IPS DF 19.7 (cell line): ENCODE results near the gene ZNF335.
"Not testable (repeated sequence)": the region's sequence is repeated elsewhere in the genome, so short reads cannot be mapped to it uniquely, and the experiment has no call there.

Experiments used
- DNase-seq: peaks from one replicate; pipeline ENCODE4 v3.0.0-alpha.2; 2013; ENCODE audit warnings: low read depth, low spot score

Gene ZNF335

DNA sequence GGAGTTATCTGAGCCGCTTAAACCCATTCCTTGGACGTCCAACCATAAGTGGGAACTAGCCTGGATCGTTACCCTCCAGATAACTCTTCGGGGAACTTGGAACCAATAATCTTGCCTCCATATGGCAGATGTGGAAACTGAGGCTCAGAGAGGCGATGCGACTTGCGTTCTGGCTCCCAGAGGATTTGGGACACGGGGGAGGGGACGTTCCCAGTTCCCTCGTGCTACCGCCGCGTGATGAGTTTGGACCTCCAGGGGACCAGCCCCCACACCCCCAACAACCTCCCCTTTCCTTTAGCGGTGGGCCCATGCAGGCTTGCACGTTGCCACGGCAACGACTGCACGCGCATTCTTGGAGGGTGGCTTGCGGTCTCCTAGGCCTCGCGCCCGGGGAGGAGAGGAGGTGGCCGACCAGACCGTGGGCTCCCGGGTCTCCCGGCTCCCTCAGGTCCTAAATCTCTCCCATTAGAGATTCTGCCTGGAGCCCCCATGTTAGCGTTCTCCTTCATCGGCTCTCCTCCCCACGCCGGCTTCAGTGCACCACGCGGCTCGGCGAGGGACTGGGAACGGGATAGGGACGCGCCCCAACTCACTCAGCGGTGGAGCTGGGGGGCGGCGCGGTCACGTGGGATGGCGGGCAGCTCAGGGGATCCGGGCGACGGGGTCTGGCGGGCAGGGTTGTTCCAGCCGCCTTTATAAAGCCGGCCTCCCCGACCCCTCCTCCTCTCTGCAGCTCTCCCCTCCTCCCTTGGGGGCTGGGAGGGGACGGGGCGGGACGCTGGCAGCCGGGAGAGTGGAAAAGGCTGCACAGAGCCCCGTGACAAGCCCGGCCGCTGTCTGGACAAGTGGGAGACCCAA is 60.3 kb downstream of the ZNF335 start, which contains the start of gene PLTP:
TSS of gene PLTP (minus strand) at position 670 of the 858 bp plus-strand sequence. CDS start 703 bp downstream, outside the sequence.
- no peak for DNase-seq

DNA sequence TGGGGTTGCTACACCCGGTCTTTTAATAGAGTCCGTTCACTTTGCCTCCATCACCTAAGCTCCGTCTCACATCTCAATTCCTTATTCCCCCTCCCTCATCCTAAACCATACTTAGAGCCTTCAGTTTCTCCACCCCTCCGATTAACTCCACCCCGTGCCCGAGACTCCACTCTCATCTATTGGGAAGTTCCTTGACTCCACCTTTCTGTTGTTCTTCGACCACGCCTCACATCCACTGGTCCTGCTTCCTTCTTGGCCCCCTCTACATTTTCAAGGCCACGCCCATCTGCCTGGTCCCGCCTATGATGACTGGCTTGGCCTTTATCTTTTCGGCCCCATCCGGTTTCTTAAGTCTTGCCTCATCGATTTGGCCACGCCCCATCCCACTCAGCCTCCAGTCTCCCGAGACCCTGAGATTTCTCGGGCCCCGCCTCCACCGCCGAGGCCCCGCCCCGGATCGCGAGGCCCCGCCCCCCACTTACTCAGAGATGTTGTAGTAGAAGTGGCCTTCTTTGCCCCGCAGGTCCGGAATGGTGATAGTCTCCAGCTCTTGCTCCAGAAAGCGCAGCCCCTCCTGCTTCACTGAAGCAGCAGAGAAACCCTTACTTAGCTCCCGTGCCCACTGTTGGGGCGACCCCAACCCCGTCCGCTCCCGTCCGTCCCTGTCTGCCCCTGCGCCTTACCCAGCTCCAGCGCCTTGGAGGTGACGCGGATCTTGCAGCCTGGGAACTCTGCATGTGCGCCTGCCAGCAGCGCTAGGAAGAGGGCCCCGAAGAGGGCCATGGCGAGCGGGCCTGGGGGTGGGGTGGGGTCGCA is 61.1 kb downstream of the ZNF335 start:
- peak; percentile 100 for DNase-seq

DNA sequence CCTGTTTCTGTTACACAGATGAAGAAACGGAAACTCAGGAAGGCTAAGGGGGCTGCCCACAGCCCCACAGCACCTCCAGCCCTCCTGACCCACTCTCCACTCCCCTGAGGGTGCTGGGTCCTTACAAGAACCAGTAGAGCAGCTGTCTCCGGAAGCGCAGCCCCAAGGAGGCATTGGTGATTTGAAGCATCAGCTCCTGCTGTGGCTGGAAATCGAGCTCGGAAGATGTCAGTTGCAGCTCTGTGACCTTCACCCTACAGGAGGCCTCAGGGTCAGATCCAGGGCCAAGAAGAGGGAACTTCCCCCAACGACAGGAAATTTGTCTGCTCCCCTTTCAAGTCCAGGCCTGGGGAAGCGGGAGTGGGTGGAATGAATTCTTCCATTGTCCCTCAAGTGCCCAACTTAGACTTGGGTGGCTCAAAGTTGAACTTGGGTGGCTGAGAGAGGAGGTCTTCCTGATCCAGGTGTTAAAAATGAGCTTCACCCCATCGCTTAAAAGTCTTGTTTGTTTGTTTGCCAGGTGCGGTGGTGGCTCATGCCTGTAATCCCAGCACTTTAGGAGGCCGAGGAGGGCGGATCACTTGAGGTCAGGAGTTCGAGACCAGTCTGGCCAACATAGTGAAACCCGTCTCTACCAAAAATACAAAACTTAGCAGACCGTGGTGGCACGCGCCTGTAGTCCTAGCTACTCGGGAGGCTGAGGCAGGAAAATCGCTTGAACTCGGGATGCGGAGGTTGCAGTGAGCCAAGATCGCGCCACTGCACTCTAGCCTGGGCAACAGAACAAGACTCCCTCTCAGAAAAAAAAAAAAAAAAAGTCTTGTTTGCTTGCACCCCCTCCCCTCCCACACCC is 62.0 kb downstream of the ZNF335 start:
- no peak for DNase-seq

DNA sequence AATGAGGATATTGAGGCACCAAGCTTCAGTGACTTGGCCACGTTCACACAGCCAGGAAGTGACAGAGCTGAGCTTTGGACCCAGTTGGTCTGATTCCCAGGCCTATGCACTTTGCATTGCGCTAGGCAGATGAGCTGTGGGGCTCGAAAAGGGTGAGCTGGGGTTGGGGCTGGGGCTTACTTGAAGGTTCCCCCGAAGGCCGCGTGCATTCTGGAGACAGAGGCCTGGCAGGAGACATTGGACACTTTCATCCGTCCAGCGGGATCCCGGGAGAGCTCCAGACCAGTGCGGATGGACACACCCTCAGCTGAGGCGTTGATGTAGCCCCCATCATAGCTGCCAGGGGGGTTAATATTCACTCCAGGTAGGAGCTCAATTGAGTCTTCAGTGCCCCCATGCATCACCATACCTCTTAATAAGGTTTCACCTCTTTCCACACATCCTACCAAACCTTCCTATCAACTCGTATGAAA is 62.6 kb downstream of the ZNF335 start:
- no peak for DNase-seq

DNA sequence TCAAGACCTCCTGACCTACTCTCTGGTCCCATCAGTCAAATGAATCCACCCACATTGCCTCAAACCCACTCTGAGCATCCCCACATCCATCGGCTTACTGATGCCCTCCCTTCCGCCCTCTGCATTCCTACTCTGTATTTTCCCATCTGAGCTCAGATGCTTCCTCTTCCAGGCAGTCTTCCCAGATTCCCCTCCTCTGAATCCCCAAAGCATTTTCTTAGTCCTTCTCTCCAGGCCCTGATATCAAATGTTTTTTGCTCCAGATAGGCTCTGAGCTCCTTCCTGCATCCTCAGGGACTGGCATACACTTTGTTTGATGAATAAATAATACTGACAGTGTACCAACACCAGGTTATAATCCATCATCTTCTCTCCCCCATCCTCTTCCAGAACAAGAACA is 63.9 kb downstream of the ZNF335 start:
- DNase-seq: no peak

DNA sequence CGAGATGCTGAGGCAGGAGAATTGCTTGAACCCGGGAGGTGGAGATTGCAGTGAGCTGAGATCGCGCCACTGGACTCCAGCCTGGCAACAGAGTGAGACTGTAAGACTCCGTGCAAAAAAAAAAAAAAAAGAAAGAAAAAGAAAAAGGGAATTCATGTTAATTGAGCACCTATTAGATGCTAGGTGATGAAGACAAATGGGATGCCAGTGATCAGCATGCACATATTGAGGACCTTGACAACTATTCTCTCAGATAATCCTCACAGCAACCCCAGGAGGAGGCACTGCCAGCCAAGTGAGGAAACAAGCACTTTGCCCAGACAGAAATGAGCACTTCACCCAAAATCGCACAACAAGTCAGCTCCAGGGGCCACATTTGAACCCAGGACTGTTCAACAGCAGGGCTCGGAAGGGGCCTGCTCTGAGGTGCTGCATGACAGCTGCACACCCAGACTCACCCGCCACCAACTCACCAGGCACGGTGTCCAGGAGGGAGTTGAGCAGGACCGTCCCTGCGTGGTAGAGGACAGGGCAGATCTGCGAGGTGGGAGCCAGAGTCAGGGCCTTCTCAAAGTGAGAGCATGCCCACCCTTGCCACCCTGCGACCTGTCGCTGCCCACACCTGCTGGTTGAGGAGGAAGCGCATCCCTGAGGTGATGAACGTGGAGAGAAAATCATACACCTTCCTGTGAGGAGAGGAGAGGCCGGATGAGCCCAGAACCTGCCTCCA is 64.6 kb downstream of the ZNF335 start:
- DNase-seq: no peak

DNA sequence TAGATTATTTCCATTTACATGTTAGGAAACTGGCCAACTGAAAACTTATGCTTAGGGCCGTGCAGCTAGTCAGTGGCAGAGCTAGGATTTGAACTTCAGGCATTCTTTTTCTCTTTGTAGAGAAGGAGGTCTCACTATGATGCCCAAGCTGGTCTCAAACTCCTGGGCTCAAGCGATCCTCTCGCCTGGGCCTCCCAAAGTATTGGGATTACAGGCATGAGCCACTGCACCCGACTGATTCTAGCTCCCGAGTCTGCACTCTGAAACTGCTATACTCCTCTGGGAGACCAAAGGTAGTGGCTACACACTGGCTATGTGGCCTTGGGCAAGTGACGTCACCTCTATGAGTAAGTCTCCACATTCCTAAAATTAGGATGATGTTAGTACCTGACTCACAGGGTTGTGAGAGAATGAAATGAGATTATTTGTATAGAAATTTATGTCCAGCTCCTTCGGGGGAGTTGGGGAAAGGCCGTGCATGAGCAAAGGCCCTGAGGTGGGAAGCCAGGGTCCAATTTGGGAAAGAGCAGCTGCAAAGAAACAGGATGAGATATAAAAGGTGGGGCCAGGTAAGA is 66.4 kb downstream of the ZNF335 start:
- no peak for DNase-seq

DNA sequence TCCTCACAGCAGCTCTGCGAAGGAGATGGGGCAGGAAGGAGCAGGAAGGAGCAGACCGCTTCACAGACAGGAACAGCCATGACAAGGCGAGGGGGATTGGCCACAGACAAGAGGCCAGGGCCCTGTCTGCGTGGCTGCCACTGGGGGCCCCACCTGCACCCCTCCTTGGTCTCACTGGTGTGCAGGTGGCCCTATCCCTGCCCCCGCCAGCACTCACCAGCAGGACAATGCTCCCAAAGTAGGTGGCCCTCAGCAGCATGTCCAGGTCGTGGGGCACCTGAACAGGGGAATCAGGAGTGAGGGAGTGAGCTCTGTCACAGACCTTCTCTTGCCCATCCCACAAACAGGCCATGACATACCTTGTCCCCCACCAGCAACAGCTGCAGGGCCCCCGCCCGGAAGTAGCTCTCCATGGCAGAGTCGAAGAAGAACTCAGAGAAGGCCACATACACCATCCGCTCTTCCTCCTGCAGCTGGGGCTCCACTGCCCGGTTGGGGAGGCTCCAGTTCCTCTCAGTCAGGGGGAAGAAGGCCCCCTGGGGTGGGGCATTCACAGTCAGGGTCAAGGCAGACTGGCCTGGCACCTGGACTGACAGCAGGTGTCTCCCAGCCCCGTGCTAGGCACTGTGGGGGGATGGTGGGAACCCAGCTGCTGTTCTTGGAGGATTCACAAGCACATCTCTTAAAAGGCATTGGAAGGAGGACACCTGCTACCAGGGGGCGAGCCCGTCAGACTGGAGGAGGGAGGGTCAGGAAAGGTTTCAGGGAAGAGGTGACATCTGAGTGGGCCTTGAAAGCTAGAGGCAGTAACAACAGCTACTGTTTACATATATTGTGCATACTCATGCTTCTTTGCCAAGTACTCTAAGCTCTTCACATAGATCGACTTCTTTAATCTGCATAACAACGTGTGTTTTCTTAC is 67.2 kb downstream of the ZNF335 start:
- no peak for DNase-seq

DNA sequence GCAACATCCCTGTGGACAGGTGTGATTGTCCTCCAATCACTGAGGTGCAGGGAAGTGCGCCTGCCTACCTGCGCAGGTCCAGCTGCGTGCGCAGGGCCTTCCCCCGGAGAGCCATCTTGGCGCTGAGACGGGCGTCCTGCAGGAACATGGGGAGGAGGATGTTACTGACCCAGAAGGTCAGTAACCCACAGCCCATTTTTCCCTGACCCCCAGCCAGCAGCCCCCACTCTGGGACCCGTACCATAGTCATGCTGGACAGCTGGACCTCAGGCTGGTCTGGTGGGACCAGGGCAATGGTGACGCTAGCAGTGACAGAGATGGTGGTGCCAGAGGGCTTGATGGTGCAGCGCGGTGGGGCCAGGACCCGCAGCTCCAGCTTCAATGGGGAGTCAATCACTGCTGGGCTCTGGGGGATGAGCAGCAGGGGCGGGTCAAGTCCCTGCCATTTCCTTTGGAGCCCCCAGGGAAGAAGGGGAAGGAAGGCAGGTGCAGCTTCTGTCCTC is 69.8 kb downstream of the ZNF335 start:
- DNase-seq: no peak

DNA sequence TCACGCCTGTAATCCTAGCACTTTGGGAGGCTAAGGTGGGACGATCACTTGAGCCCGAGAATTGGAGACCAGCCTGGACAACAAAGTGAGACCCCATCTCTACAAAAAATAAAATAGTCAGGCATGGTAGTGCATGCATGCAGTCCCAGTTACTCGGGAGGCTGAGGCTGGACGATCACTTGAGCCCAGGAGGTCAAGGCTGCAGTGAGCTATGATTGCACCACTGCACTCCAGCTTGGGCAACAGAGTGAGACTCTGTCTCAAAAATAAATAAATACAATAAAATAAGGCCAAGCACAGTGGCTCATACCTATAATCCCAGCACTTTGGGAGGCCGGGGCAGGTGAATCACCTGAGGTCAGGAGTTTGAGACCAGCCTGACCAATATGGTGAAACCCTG is 70.7 kb downstream of the ZNF335 start:
- not testable (repeated sequence) for DNase-seq

DNA sequence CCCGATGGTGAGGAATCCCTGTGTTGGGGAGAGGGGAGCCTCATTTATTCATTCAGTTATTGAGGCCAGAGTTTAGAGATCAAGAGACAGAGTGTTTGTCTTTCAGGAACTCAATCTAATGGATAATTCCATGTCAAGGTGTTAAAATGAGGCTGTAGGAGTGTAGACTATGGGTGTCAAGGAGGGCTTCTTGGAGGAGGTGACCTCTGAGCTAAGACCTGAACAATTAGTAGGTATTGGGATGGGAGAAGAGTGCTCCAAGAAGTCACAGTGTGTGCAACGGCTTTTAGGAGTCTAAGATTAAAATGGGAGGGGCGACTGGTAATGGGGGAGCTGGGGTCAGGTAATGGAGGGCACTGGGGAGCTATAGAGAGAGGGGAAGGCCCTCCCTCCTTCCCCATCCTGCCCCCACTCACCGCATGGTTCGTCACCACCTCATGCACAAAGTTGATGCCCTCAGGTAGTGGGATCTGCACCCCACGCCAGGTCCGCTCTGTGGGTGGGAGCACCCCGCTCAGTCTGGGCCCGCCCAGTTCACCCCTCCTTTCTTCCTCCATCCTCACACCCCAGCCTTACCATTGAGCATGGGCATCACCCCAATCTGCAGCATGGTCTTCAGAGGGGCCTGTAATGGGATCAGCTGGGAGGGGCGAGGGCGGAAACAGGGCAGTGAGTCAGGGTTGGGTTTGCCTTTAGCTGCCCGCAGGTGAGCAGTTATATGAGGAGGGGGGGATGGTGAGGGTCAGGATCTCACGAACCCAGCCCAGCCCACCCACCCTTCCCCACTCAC is 72.8 kb downstream of the ZNF335 start:
- DNase-seq: no peak
